Caco-2 (cell line): ENCODE measurements around the gene TBL1X. TPM values are rescaled to one million over a fixed set of nuclear protein-coding genes. Genes with fewer than 3 reads are reported as not detected.
"Not testable (repeated sequence)": the region's sequence is repeated elsewhere in the genome, so short reads cannot be mapped to it uniquely, and the experiment has no call there.

Source experiments
- BruUV-seq: library from RNA; stranded (reverse); fragments of 400-500 nt; replicated peaks from 2 replicates; lab custom pipeline; 2021; lab: Mats Ljungman, UMichigan
- CTCF ChIA-PET: fragments of 300-600 bp; sonication (Branson Sonifier 250); formaldehyde crosslinking; loops from one replicate; lab custom pipeline; 2022; ENCODE audit warnings: antibody characterized with exemption; lab: Charles Lee
- POLR2A ChIA-PET: fragments of 300-600 bp; sonication (Branson Sonifier 250); formaldehyde crosslinking; loops from one replicate; lab custom pipeline; 2022; ENCODE audit warnings: antibody characterized with exemption; lab: Charles Lee
- DNase-seq, 2 experiments: peaks; one replicate each; pipeline versions ENCODE4 v3.0.0 to v3.0.0-alpha.2; 2020 to 2022
- H3K27me3 ChIP-seq: replicated peaks from 2 replicates; pipeline ENCODE4 v1.6.0; 2011; ENCODE audit warnings: low read length; ENCODE audit not compliant: control insufficient read depth, insufficient read depth
- H3K36me3 ChIP-seq: 2 replicates; pipeline ENCODE4 v1.5.1; 2011; ENCODE audit warnings: low read length; ENCODE audit not compliant: control insufficient read depth, insufficient read depth
- H3K4me1 ChIP-seq: fragments of 250-450 bp; sonication (Bioruptor Pico); 2 replicates; pipeline ENCODE4 v1.5.1; 2020; ENCODE audit warnings: mild to moderate bottlenecking
- H3K4me3 ChIP-seq: 2 replicates; pipeline ENCODE4 v1.5.1; 2011; ENCODE audit warnings: low read depth, mild to moderate bottlenecking, control low read depth, low read length
- H3K9me3 ChIP-seq: fragments of 250-450 bp; sonication (Bioruptor Pico); 2 replicates; pipeline ENCODE4 v1.5.1; 2020; ENCODE audit warnings: mild to moderate bottlenecking, moderate library complexity
- H3K27ac Mint-ChIP-seq: one replicate; pipeline ENCODE4 v1.8.0; 2022; ENCODE audit warnings: mixed read lengths; ENCODE audit not compliant: unreplicated experiment
- H3K27me3 Mint-ChIP-seq: one replicate; pipeline ENCODE4 v1.8.0; 2022; ENCODE audit warnings: mixed read lengths; ENCODE audit not compliant: insufficient read depth, unreplicated experiment
- H3K36me3 Mint-ChIP-seq: one replicate; pipeline ENCODE4 v1.8.0; 2022; ENCODE audit warnings: mild to moderate bottlenecking, mixed read lengths; ENCODE audit not compliant: insufficient read depth, unreplicated experiment
- H3K4me1 Mint-ChIP-seq: one replicate; pipeline ENCODE4 v1.8.0; 2022; ENCODE audit warnings: low read depth, mixed read lengths; ENCODE audit not compliant: unreplicated experiment
- H3K4me3 Mint-ChIP-seq: one replicate; pipeline ENCODE4 v1.8.0; 2022; ENCODE audit warnings: mild to moderate bottlenecking, moderate library complexity, mixed read lengths; ENCODE audit not compliant: unreplicated experiment
- H3K9me3 Mint-ChIP-seq: one replicate; pipeline ENCODE4 v1.8.0; 2022; ENCODE audit warnings: mixed read lengths; ENCODE audit not compliant: unreplicated experiment
- CTCF ChIP-seq, 2 experiments: fragments of 200-600 bp in 1 of 2; IDR thresholded peaks; 1 replicate in 1 of 2; 2 replicates in 1 of 2; pipeline versions ENCODE4 v1.5.1 to v1.8.0; 2011 to 2022; ENCODE audit warnings: antibody characterized with exemption in 1 of 2, control low read depth in 1 of 2, inconsistent platforms in 1 of 2, low read depth in 1 of 2, low read length in 1 of 2, mild to moderate bottlenecking in 1 of 2, moderate library complexity in 1 of 2; ENCODE audit not compliant: insufficient read depth in 1 of 2, severe bottlenecking in 1 of 2, unreplicated experiment in 1 of 2
- intact Hi-C: fragments of 100-400 bp; cut with micrococcal nuclease; formaldehyde crosslinking; loops from one replicate; pipeline ENCODE4 v1.10.0; 2022; ENCODE audit not compliant: unreplicated experiment
- total RNA-seq: library from RNA; stranded (reverse); gene quantifications from 2 replicates; pipeline ENCODE4 v1.2.3, GENCODE V29; 2022

The TBL1X gene
- total RNA-seq, 1 experiment from 2014 or later: 84.2 TPM

- DNase-seq: no peak
- Histone ChIP-seq H3K9me3 (no peaks in the 10 kb centered on the region), H3K27me3 (no peaks in the 10 kb centered on the region), H3K36me3 (no peaks in the 10 kb centered on the region), H3K4me3 (no peak within 1 kb of the TSS), H3K4me1 (no peaks in the 10 kb centered on the region)
- no peaks in the 10 kb centered on the region for H3K9me3 Mint-ChIP-seq
- H3K27me3 Mint-ChIP-seq: no peaks in the 10 kb centered on the region
- intact Hi-C loops: no loop called here
- BruUV-seq: no TSS peak
- ChIA-PET CTCF (no interaction called here), POLR2A (no interaction called here)
- no peak for TF ChIP-seq CTCF (IDR thresholded peaks at IDR 0.05; ENCODE audit: insufficient read depth in 1 of 2, low read depth in 1 of 2, low read length in 1 of 2, severe bottlenecking in 1 of 2, unreplicated experiment in 1 of 2)
- H3K36me3 Mint-ChIP-seq: no peaks in the 10 kb centered on the region
- no peak within 1 kb of the TSS for H3K4me3 Mint-ChIP-seq
- no peak within 1 kb of the TSS for H3K27ac Mint-ChIP-seq
- H3K4me1 Mint-ChIP-seq: no peaks in the 10 kb centered on the region
These were observed 300.9 kb downstream of the TBL1X start, which contains the start of gene GPR143 for GRCh38 chrX:9765737-9766097. Gene GPR143, minus strand, starts transcription at chrX:9765847. Its CDS starts 30 bp downstream, at chrX:9765817.

- Mint-ChIP-seq H3K27ac (no peak overlapping the region), H3K27me3 (no peaks in the 10 kb centered on the region), H3K4me1 (no peaks in the 10 kb centered on the region), H3K4me3 (no peak overlapping the region), H3K36me3 (no peaks in the 10 kb centered on the region), H3K9me3 (no peaks in the 10 kb centered on the region)
- POLR2A ChIA-PET: no interaction called here
- no peak for DNase-seq
- TF ChIP-seq CTCF (IDR thresholded peaks at IDR 0.05; ENCODE audit: insufficient read depth in 1 of 2, low read depth in 1 of 2, low read length in 1 of 2, severe bottlenecking in 1 of 2, unreplicated experiment in 1 of 2): no peak
- Histone ChIP-seq H3K9me3 (no peaks in the 10 kb centered on the region), H3K4me3 (no peak overlapping the region), H3K4me1 (no peaks in the 10 kb centered on the region), H3K36me3 (no peaks in the 10 kb centered on the region), H3K27me3 (no peaks in the 10 kb centered on the region)
- intact Hi-C loops: no loop called here
- CTCF ChIA-PET: no interaction called here
- BruUV-seq: no TSS peak
These were observed 302.5 kb downstream of the TBL1X start for GRCh38 chrX:9767375-9767774.

DNA sequence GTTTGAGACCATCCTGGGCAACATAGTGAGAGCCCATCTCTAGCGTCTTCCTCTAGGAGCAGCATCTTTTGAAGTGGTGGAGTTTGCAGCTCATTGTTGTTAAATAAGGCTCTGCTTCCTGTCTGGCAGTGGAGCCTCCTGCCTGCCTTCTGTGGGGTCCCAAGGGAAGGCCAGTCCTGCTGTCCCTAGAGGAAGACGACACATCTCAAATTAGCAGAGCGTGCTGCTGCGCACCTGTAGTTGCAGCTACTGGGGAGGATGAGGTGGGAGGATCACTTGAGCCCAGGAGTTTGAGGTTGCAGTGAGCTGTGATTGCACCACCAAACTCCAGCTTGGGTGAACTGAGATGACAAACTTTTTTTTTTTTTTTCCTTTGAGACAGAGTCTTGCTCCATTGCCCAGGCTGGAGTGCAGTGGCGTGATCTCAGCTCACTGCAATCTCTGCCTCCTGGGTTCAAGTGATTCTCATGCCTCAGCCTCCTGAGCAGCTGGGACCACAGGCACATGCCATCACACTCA is 303.5 kb downstream of the TBL1X start:
- H3K4me3 ChIP-seq, H3K4me1 ChIP-seq, H3K27me3 ChIP-seq, H3K27me3 Mint-ChIP-seq, BruUV-seq, CTCF ChIA-PET, H3K9me3 ChIP-seq, H3K27ac Mint-ChIP-seq, H3K9me3 Mint-ChIP-seq, H3K36me3 ChIP-seq, POLR2A ChIA-PET, intact Hi-C loops, DNase-seq, H3K36me3 Mint-ChIP-seq, H3K4me1 Mint-ChIP-seq, H3K4me3 Mint-ChIP-seq: not testable (repeated sequence)

- H3K9me3 Mint-ChIP-seq: no peaks in the 10 kb centered on the region
- ChIA-PET POLR2A (no interaction called here), CTCF (no interaction called here)
- H3K4me3 Mint-ChIP-seq: no peak overlapping the region
- BruUV-seq: no TSS peak
- no peaks in the 10 kb centered on the region for H3K4me1 ChIP-seq
- no peaks in the 10 kb centered on the region for H3K27me3 ChIP-seq
- no peak for TF ChIP-seq CTCF (IDR thresholded peaks at IDR 0.05; ENCODE audit: insufficient read depth in 1 of 2, low read depth in 1 of 2, low read length in 1 of 2, severe bottlenecking in 1 of 2, unreplicated experiment in 1 of 2)
- H3K9me3 ChIP-seq: no peaks in the 10 kb centered on the region
- no peak for DNase-seq
- H3K4me1 Mint-ChIP-seq: no peaks in the 10 kb centered on the region
- no peaks in the 10 kb centered on the region for H3K36me3 ChIP-seq
- no peak overlapping the region for H3K27ac Mint-ChIP-seq
- H3K4me3 ChIP-seq: no peak overlapping the region
- no peaks in the 10 kb centered on the region for H3K27me3 Mint-ChIP-seq
- intact Hi-C loops: no loop called here
- no peaks in the 10 kb centered on the region for H3K36me3 Mint-ChIP-seq
These were observed 305.5 kb downstream of the TBL1X start for GRCh38 chrX:9770319-9770718.
